Tongue (tissue), 3 donors: ENCODE results near the gene TMEM139. TPM values are rescaled to one million over a fixed set of nuclear protein-coding genes. Genes with fewer than 3 reads are reported as not detected.

Experiments used
- DNase-seq: peaks from one replicate; pipeline ENCODE4 v3.0.0-alpha.2; 2015
- small RNA-seq: library from RNA; depleted of rRNA; stranded (forward); fragments of <200 nt; gene quantifications from one replicate; pipeline ENCODE3, GENCODE V24; 2014; ENCODE audit warnings: low replicate concordance
- total RNA-seq: library from RNA; depleted of rRNA; stranded (reverse); fragments of >200 nt; gene quantifications from one replicate; pipeline ENCODE4 v1.2.3, GENCODE V29; 2014

Gene TMEM139
- total RNA-seq, 1 donor from 2014 or later: 0.51 TPM

DNA sequence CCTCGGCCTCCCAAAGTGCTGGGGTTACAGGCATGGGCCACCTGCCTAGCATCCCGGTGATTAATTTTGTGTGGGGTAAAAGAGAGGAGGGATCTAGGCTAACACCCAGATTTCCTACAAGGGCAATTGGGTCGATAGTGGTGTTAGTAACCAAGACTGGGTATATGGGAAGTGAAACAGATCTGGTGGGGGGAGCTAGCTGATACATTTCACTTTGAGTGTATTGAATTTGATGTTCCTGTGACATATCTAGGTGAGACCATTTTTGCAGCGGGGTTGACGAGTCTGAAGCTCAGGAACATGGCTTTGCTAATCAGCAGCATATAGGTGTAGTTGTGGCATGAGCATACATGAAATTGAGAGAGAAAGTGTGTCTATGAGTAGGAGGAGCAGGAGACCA, 43.1 kb downstream of the TMEM139 start:
- no peak for DNase-seq

DNA sequence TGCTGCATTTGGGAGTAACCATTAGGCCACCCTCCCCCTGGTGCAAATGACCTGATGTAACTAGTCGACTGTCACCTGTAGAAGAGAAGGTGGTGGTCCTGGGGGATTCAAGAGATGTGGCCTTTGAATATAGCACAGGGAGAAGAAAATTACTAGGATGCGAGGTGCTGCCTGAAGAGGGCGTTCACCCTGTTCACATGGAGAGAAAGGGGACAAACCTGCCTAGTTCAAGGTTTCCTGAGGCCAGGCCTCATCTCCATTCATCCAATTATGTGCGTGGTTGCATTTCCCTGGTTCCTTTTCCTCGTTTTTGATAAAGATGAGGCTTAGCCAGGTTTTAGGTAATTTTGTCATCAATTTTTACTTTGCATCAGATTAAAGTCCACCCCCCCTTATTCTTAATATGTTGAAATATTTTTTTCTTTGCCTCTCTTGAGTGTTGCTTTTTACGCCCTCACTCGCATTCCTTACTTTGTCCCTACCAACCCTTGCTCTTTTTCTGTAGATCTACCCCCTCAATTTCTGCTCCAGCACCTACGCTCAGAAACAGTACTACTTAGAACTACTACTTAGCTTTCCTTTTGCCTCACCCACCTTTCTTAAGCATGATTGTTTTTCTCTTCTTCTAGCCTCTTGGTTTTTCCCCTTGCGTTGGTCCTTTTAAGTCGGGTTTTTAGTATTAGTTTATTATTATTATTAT, 44.9 kb downstream of the TMEM139 start:
- no peak for DNase-seq

DNA sequence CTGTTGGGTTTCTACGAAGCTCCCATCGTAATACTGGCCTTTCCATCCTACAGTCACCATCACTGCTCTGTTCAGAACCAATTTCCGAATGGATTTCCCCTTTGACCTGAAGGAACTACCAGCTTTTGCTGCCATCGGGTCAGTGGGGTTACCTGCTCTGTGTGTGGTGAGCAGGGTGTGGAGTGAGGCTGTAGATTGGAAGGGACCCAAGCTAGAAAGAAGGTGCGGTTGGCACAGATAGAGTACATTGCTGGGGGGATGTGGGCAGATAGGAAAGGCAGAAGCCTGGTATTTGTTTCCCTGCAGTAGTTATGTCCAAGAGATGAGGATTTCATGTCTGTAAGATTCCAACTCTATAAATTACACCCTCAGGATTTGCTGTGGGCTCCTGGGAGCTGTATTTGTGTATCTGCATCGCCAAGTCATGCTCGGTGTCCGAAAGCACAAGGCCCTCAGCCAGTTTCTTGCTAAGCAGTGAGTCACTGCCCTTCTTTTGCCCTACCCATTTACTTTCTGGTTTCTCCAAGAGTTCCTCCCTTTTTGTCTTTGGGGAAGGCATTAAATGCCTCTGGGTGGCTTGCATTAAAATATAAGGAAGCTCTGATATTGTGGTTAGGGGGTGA, 46.5 kb downstream of the TMEM139 start:
- DNase-seq: no peak

DNA sequence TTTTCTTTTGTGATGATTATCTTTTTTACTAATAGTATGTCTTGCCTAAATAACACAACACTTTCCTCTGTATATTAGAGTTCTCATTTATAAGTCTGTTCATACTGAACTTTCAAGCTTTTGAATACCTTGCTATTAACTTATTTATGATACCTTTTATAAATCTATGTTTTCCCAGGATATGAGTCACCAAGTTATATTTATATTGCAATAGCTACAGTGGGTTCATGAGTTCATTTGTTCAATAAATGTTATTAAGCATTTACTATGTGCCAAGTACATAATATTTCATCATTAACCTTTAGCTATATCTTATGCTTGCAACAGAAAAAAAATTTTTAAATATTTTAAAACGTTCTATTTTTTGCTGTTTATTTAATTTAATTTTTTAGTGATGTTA, 49.5 kb downstream of the TMEM139 start:
- no peak for DNase-seq

DNA sequence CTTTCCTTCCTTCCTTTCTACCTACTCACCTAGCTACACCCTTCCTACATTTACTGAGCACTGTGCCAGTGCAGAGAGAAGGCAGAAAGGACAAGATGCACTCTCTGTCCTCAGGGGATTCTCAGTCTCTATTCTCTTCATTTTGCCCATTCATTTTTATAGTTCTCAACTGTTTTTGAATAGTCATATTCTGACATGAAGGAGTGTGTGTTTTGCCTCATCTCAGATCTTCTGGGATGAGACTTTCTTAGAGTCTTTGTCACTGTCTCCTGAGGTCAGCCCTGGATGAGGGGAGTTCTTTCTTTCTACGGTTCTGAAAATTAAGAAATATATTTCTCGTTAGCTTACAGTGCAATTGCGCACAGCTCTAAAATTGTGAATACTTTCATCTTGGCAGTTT, 52.5 kb downstream of the TMEM139 start:
- no peak for DNase-seq

Small RNAs within 50 kb of the gene (small RNA-seq; reads per million reads assigned to genes)
- gene RN7SL481P: not detected
- gene RN7SL535P: not detected

Other genes with a start within 250 kb of the TMEM139 start
- not detected for gene OR6V1, start 232.6 kb upstream of the TMEM139 start, total RNA-seq
- gene PIP, start 152.9 kb upstream of the TMEM139 start, total RNA-seq: 11.3 TPM
- gene TAS2R39, start 101.5 kb upstream of the TMEM139 start, total RNA-seq: not detected
- gene TAS2R40, start 62.9 kb upstream of the TMEM139 start, total RNA-seq: not detected
- gene GSTK1, start 21.5 kb upstream of the TMEM139 start, total RNA-seq: 95.8 TPM
- gene CASP2, start 3.4 kb downstream of the TMEM139 start, total RNA-seq: 27.0 TPM
- 3.1 TPM for gene CLCN1, start 31.2 kb downstream of the TMEM139 start, total RNA-seq
- gene FAM131B, start 77.8 kb downstream of the TMEM139 start, total RNA-seq: 1.5 TPM
- gene ZYX, start 96.4 kb downstream of the TMEM139 start, total RNA-seq: 33.7 TPM
- gene EPHA1, start 123.9 kb downstream of the TMEM139 start, total RNA-seq: 12.5 TPM
- not detected for gene TAS2R60, start 158.5 kb downstream of the TMEM139 start, total RNA-seq
- 0.31 TPM for gene TAS2R41, start 192.9 kb downstream of the TMEM139 start, total RNA-seq